Duodenal mucosa (tissue), 2 donors: Measurements from ENCODE around the gene PXDC1.

Experiments
- H3K27ac ChIP-seq: one replicate; pipeline ENCODE4 v1.7.0; 2013; ENCODE audit warnings: low read depth, low read length
- H3K27me3 ChIP-seq, 2 donors: one replicate each; pipeline ENCODE4 v1.7.0; 2013; ENCODE audit warnings: low read length in 2 of 2, control low read depth in 1 of 2; ENCODE audit not compliant: insufficient read depth in 2 of 2, control insufficient read depth in 1 of 2
- H3K36me3 ChIP-seq, 2 donors: one replicate each; pipeline ENCODE4 v1.7.0; 2013; ENCODE audit warnings: low read length in 2 of 2, control low read depth in 1 of 2; ENCODE audit not compliant: insufficient read depth in 2 of 2, control insufficient read depth in 1 of 2
- H3K4me1 ChIP-seq, 2 donors: one replicate each; pipeline ENCODE4 v1.7.0; 2013; ENCODE audit warnings: low read length in 2 of 2, control low read depth in 1 of 2; ENCODE audit not compliant: insufficient read depth in 2 of 2, control insufficient read depth in 1 of 2
- H3K4me3 ChIP-seq, 2 donors: one replicate each; pipeline ENCODE4 v1.7.0; 2013; ENCODE audit warnings: low read length in 2 of 2, low read depth in 1 of 2
- H3K9ac ChIP-seq, 2 donors: one replicate each; pipeline ENCODE4 v1.7.0; 2013; ENCODE audit warnings: low read length in 2 of 2, low read depth in 1 of 2
- H3K9me3 ChIP-seq, 2 donors: one replicate each; pipeline ENCODE4 v1.7.0; 2013; ENCODE audit warnings: low read length in 2 of 2, control low read depth in 1 of 2; ENCODE audit not compliant: control insufficient read depth in 1 of 2

PXDC1 gene

GRCh38 chr6:3791526-3792203, 40.2 kb upstream of the PXDC1 start:
- no peak overlapping the region for H3K27ac ChIP-seq
- no peaks in the 10 kb centered on the region for H3K27me3 ChIP-seq
- no peak overlapping the region for H3K4me3 ChIP-seq
- H3K9me3 ChIP-seq: no peaks in the 10 kb centered on the region
- H3K9ac ChIP-seq: no peak overlapping the region
- no peaks in the 10 kb centered on the region for H3K36me3 ChIP-seq
- no peaks in the 10 kb centered on the region for H3K4me1 ChIP-seq

GRCh38 chr6:3789896-3790558, 38.5 kb upstream of the PXDC1 start:
- H3K9ac ChIP-seq: no peak overlapping the region
- no peaks in the 10 kb centered on the region for H3K36me3 ChIP-seq
- H3K27me3 ChIP-seq: no peaks in the 10 kb centered on the region
- no peak overlapping the region for H3K4me3 ChIP-seq
- H3K4me1 ChIP-seq: no peaks in the 10 kb centered on the region
- H3K9me3 ChIP-seq: no peaks in the 10 kb centered on the region
- H3K27ac ChIP-seq: no peak overlapping the region

GRCh38 chr6:3789018-3789895, 37.7 kb upstream of the PXDC1 start:
- Histone ChIP-seq H3K4me1 (no peaks in the 10 kb centered on the region), H3K36me3 (no peaks in the 10 kb centered on the region), H3K4me3 (no peak overlapping the region), H3K27me3 (no peaks in the 10 kb centered on the region), H3K9ac (no peak overlapping the region), H3K9me3 (no peaks in the 10 kb centered on the region), H3K27ac (peak overlapping the region; percentile 53)

GRCh38 chr6:3788408-3789017, 37.0 kb upstream of the PXDC1 start:
- no peak overlapping the region for H3K4me3 ChIP-seq
- no peaks in the 10 kb centered on the region for H3K4me1 ChIP-seq
- H3K27ac ChIP-seq: peak overlapping the region; percentile 30
- H3K9me3 ChIP-seq: no peaks in the 10 kb centered on the region
- no peaks in the 10 kb centered on the region for H3K36me3 ChIP-seq
- no peak overlapping the region for H3K9ac ChIP-seq
- H3K27me3 ChIP-seq: no peaks in the 10 kb centered on the region

- Histone ChIP-seq H3K36me3 (no peaks in the 10 kb centered on the region), H3K4me3 (no peak overlapping the region), H3K27ac (no peak overlapping the region), H3K4me1 (no peaks in the 10 kb centered on the region), H3K27me3 (no peaks in the 10 kb centered on the region), H3K9ac (no peak overlapping the region), H3K9me3 (no peaks in the 10 kb centered on the region)
These were observed 34.6 kb upstream of the PXDC1 start for GRCh38 chr6:3786141-3786540.

GRCh38 chr6:3785745-3786098, 34.2 kb upstream of the PXDC1 start:
- Histone ChIP-seq H3K27ac (no peak overlapping the region), H3K27me3 (no peaks in the 10 kb centered on the region), H3K9ac (no peak overlapping the region), H3K36me3 (no peaks in the 10 kb centered on the region), H3K4me3 (no peak overlapping the region), H3K9me3 (no peaks in the 10 kb centered on the region), H3K4me1 (no peaks in the 10 kb centered on the region)

- no peak overlapping the region for H3K4me3 ChIP-seq
- H3K9ac ChIP-seq: no peak overlapping the region
- H3K9me3 ChIP-seq: no peaks in the 10 kb centered on the region
- H3K4me1 ChIP-seq: no peaks in the 10 kb centered on the region
- no peaks in the 10 kb centered on the region for H3K27me3 ChIP-seq
- H3K36me3 ChIP-seq: no peaks in the 10 kb centered on the region
- H3K27ac ChIP-seq: no peak overlapping the region
These were observed 33.6 kb upstream of the PXDC1 start for GRCh38 chr6:3784885-3785744.

- Histone ChIP-seq H3K27ac (no peak overlapping the region), H3K4me1 (no peaks in the 10 kb centered on the region), H3K9me3 (no peaks in the 10 kb centered on the region), H3K36me3 (no peaks in the 10 kb centered on the region), H3K9ac (no peak overlapping the region), H3K4me3 (no peak overlapping the region), H3K27me3 (no peaks in the 10 kb centered on the region)
These were observed 32.9 kb upstream of the PXDC1 start for GRCh38 chr6:3784423-3784822.

- H3K4me3 ChIP-seq: no peak overlapping the region
- no peaks in the 10 kb centered on the region for H3K36me3 ChIP-seq
- H3K27ac ChIP-seq: no peak overlapping the region
- H3K9ac ChIP-seq: no peak overlapping the region
- no peaks in the 10 kb centered on the region for H3K9me3 ChIP-seq
- H3K27me3 ChIP-seq: no peaks in the 10 kb centered on the region
- H3K4me1 ChIP-seq: no peaks in the 10 kb centered on the region
These were observed 31.6 kb upstream of the PXDC1 start for GRCh38 chr6:3782876-3783832.
